HG03064 (cell line): ENCODE results near the gene TMEM273.

ENCODE experiments used
- ATAC-seq: cut with Tn5 transposase; IDR thresholded peaks from one replicate; pipeline ENCODE4 v1.9.1; 2021; ENCODE audit warnings: low read depth; ENCODE audit not compliant: unreplicated experiment

Gene TMEM273

GRCh38 chr10:49120911-49121310 lies 67.3 kb downstream of the TMEM273 start:
- no peak for ATAC-seq

GRCh38 chr10:49119746-49120145 lies 68.4 kb downstream of the TMEM273 start:
- no peak for ATAC-seq

GRCh38 chr10:49118430-49119074 lies 69.6 kb downstream of the TMEM273 start:
- no peak for ATAC-seq

GRCh38 chr10:49117376-49118070 lies 70.7 kb downstream of the TMEM273 start:
- ATAC-seq, result no peak

- ATAC-seq, result no peak
These were observed 71.4 kb downstream of the TMEM273 start for GRCh38 chr10:49116509-49117375.

GRCh38 chr10:49115796-49116508 lies 72.2 kb downstream of the TMEM273 start:
- no peak for ATAC-seq

- no peak for ATAC-seq
These were observed 73.0 kb downstream of the TMEM273 start, which contains the start of gene VSTM4 for GRCh38 chr10:49115015-49115795. Gene VSTM4, minus strand, starts transcription at chr10:49115522. Its CDS starts 37 bp downstream, at chr10:49115485.

GRCh38 chr10:49114718-49115014 lies 73.5 kb downstream of the TMEM273 start:
- no peak for ATAC-seq

GRCh38 chr10:49113741-49114141 lies 74.5 kb downstream of the TMEM273 start:
- no peak for ATAC-seq

GRCh38 chr10:49112851-49113250 lies 75.3 kb downstream of the TMEM273 start:
- ATAC-seq, result no peak

GRCh38 chr10:49112098-49112497 lies 76.1 kb downstream of the TMEM273 start:
- ATAC-seq, result no peak

- ATAC-seq, result no peak
These were observed 76.9 kb downstream of the TMEM273 start for GRCh38 chr10:49111320-49111698.

GRCh38 chr10:49110684-49111319 lies 77.4 kb downstream of the TMEM273 start:
- ATAC-seq, result no peak

- ATAC-seq, result no peak
These were observed 78.4 kb downstream of the TMEM273 start for GRCh38 chr10:49109669-49110340.

GRCh38 chr10:49108656-49109055 lies 79.5 kb downstream of the TMEM273 start:
- no peak for ATAC-seq

- no peak for ATAC-seq
These were observed 80.3 kb downstream of the TMEM273 start for GRCh38 chr10:49107887-49108267.

- no peak for ATAC-seq
These were observed 80.9 kb downstream of the TMEM273 start for GRCh38 chr10:49107111-49107886.

GRCh38 chr10:49106451-49106850 lies 81.7 kb downstream of the TMEM273 start:
- ATAC-seq, result no peak
